Keratinocyte (primary cell): Measurements from ENCODE around the gene SMO.
"Not testable (repeated sequence)": the region's sequence is repeated elsewhere in the genome, so short reads cannot be mapped to it uniquely, and the experiment has no call there.

ENCODE experiments used
- EZH2 ChIP-seq: IDR thresholded peaks from one replicate; pipeline ENCODE4 v1.6.1; 2012; ENCODE audit warnings: inconsistent platforms, mild to moderate bottlenecking, low read length, moderate library complexity
- TF ChIP-seq, protein P1 (sequence below), 3 experiments: IDR thresholded peaks in 1 of 3; conservative IDR thresholded peaks in 1 of 3; optimal IDR thresholded peaks in 1 of 3; 2 replicates in 2 of 3; 3 replicates in 1 of 3; pipeline versions ENCODE3 to v1.5.1; 2011; ENCODE audit warnings: low read length in 3 of 3, mild to moderate bottlenecking in 3 of 3, moderate library complexity in 2 of 3, control low read depth in 1 of 3, inconsistent platforms in 1 of 3; ENCODE audit not compliant: insufficient read depth in 2 of 3; ENCODE audit errors: extremely low read depth in 1 of 3

GRCh38 chr7:129252603-129253002 lies 64.2 kb downstream of the SMO start:
- TF ChIP-seq EZH2, result not testable (repeated sequence)
- TF ChIP-seq, protein P1, sequence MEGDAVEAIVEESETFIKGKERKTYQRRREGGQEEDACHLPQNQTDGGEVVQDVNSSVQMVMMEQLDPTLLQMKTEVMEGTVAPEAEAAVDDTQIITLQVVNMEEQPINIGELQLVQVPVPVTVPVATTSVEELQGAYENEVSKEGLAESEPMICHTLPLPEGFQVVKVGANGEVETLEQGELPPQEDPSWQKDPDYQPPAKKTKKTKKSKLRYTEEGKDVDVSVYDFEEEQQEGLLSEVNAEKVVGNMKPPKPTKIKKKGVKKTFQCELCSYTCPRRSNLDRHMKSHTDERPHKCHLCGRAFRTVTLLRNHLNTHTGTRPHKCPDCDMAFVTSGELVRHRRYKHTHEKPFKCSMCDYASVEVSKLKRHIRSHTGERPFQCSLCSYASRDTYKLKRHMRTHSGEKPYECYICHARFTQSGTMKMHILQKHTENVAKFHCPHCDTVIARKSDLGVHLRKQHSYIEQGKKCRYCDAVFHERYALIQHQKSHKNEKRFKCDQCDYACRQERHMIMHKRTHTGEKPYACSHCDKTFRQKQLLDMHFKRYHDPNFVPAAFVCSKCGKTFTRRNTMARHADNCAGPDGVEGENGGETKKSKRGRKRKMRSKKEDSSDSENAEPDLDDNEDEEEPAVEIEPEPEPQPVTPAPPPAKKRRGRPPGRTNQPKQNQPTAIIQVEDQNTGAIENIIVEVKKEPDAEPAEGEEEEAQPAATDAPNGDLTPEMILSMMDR (optimal IDR thresholded peaks at IDR 0.05 in 1 of 3, IDR thresholded peaks at IDR 0.05 in 1 of 3, conservative IDR thresholded peaks at IDR 0.05 in 1 of 3; ENCODE audit: extremely low read depth in 1 of 3, insufficient read depth in 2 of 3, low read length in 3 of 3), result not testable (repeated sequence)
